ENCODE measurements around the gene TMEM62.
A peak's percentile ranks its signal among the peaks of the same experiment; 100 is the strongest.
"Not testable (repeated sequence)": the region's sequence is repeated elsewhere in the genome, so short reads cannot be mapped to it uniquely, and the experiment has no call there.

TMEM62 gene

GRCh38 chr15:43177147-43177546, 43.8 kb downstream of the TMEM62 start:
- DNase-seq (ENCODE audit: low spot score) = not testable (repeated sequence)

GRCh38 chr15:43183270-43183669, 49.9 kb downstream of the TMEM62 start:
- DNase-seq (ENCODE audit: low spot score) = no peak

- DNase-seq (ENCODE audit: low spot score) = no peak
Measured at GRCh38 chr15:43184407-43185124, 51.2 kb downstream of the TMEM62 start.

GRCh38 chr15:43185157-43186002, 52.0 kb downstream of the TMEM62 start, which contains the start of gene CCNDBP1:
TSS of gene CCNDBP1 (plus strand) at chr15:43185403. CDS start at chr15:43185499, 96 bp downstream.
- peak; percentile 74 for DNase-seq (ENCODE audit: low spot score)

- no peak for DNase-seq (ENCODE audit: low spot score)
Measured at GRCh38 chr15:43186003-43186353, 52.6 kb downstream of the TMEM62 start.

GRCh38 chr15:43187544-43188155, 54.3 kb downstream of the TMEM62 start:
- peak; percentile 52 for DNase-seq (ENCODE audit: low spot score)

GRCh38 chr15:43189296-43189695, 55.9 kb downstream of the TMEM62 start:
- no peak for DNase-seq (ENCODE audit: low spot score)

- no peak for DNase-seq (ENCODE audit: low spot score)
Measured at GRCh38 chr15:43190178-43190577, 56.8 kb downstream of the TMEM62 start.

GRCh38 chr15:43193710-43194109, 60.3 kb downstream of the TMEM62 start:
- DNase-seq (ENCODE audit: low spot score) = no peak

- DNase-seq (ENCODE audit: low spot score) = no peak
Measured at GRCh38 chr15:43194795-43195194, 61.4 kb downstream of the TMEM62 start.

- no peak for DNase-seq (ENCODE audit: low spot score)
Measured at GRCh38 chr15:43196760-43197548, 63.6 kb downstream of the TMEM62 start.

- not testable (repeated sequence) for DNase-seq (ENCODE audit: low spot score)
Measured at GRCh38 chr15:43197773-43198172, 64.4 kb downstream of the TMEM62 start.

- DNase-seq (ENCODE audit: low spot score) = not testable (repeated sequence)
Measured at GRCh38 chr15:43198556-43198955, 65.2 kb downstream of the TMEM62 start.

GRCh38 chr15:43198992-43199391, 65.6 kb downstream of the TMEM62 start:
- no peak for DNase-seq (ENCODE audit: low spot score)

- DNase-seq (ENCODE audit: low spot score) = no peak
Measured at GRCh38 chr15:43199945-43200488, 66.6 kb downstream of the TMEM62 start.

GRCh38 chr15:43204016-43204901, 70.9 kb downstream of the TMEM62 start:
- DNase-seq (ENCODE audit: low spot score) = no peak

- no peak for DNase-seq (ENCODE audit: low spot score)
Measured at GRCh38 chr15:43206054-43206453, 72.7 kb downstream of the TMEM62 start.

GRCh38 chr15:43207024-43207423, 73.6 kb downstream of the TMEM62 start:
- DNase-seq (ENCODE audit: low spot score) = no peak

- DNase-seq (ENCODE audit: low spot score) = no peak
Measured at GRCh38 chr15:43208052-43209002, 74.9 kb downstream of the TMEM62 start.
